Breast epithelium (tissue), 4 donors: ENCODE measurements around the gene RABGEF1. TPM values are rescaled to one million over a fixed set of nuclear protein-coding genes. Genes with fewer than 3 reads are reported as not detected.
"Not testable (repeated sequence)": the region's sequence is repeated elsewhere in the genome, so short reads cannot be mapped to it uniquely, and the experiment has no call there.

Source experiments
- DNase-seq, 2 donors: peaks; one replicate each; pipeline ENCODE4 v3.0.0-alpha.2; 2019; ENCODE audit warnings: low spot score in 2 of 2
- H3K27ac ChIP-seq, 2 donors: fragments of 200-600 bp; sonication (generic) in 1 of 2; one replicate each; pipeline ENCODE4 v1.5.1; 2016 to 2019; ENCODE audit warnings: mild to moderate bottlenecking in 1 of 2
- H3K27me3 ChIP-seq, 2 donors: fragments of 200-600 bp; sonication (generic) in 1 of 2; one replicate each; pipeline versions ENCODE4 v1.5.1 to v1.6.0; 2017 to 2019; ENCODE audit warnings: control low read depth in 1 of 2, mild to moderate bottlenecking in 1 of 2
- H3K36me3 ChIP-seq: fragments of 200-600 bp; one replicate; pipeline ENCODE4 v1.5.1; 2019
- H3K4me1 ChIP-seq, 2 donors: fragments of 200-600 bp; sonication (generic); one replicate each; pipeline ENCODE4 v1.5.1; 2016 to 2019; ENCODE audit warnings: control low read depth in 1 of 2
- H3K4me3 ChIP-seq, 3 donors: fragments of 200-600 bp; sonication (generic); 1 replicate in 2 of 3; 2 replicates in 1 of 3; pipeline ENCODE4 v1.5.1; 2016 to 2019; ENCODE audit warnings: mild to moderate bottlenecking in 3 of 3, moderate library complexity in 2 of 3
- H3K9me3 ChIP-seq, 2 donors: fragments of 200-600 bp; sonication (generic) in 1 of 2; one replicate each; pipeline ENCODE4 v1.5.1; 2016 to 2019; ENCODE audit warnings: control low read depth in 1 of 2
- CTCF ChIP-seq, 3 donors: fragments of 450-650 bp; IDR thresholded peaks; one replicate each; pipeline ENCODE4 v1.5.1; 2016 to 2017; ENCODE audit warnings: antibody characterized with exemption in 3 of 3, mild to moderate bottlenecking in 3 of 3, moderate library complexity in 3 of 3
- POLR2A ChIP-seq: fragments of 450-650 bp; IDR thresholded peaks from one replicate; pipeline ENCODE4 v1.6.1; 2016; ENCODE audit warnings: antibody characterized with exemption, mild to moderate bottlenecking, moderate library complexity
- POLR2AphosphoS5 ChIP-seq, 3 donors: sonication (generic); formaldehyde crosslinking; IDR thresholded peaks; one replicate each; pipeline ENCODE4 v1.6.1; 2017; ENCODE audit warnings: antibody characterized with exemption in 3 of 3
- intact Hi-C: fragments of 100-400 bp; cut with DNase I; formaldehyde crosslinking; loops from one replicate; pipeline ENCODE4 v1.15.1; 2023; ENCODE audit warnings: low total_unique reads
- total RNA-seq, 3 donors: library from RNA; depleted of rRNA; stranded (reverse); fragments of >200 nt; gene quantifications; one replicate each; pipeline ENCODE4 v1.1.0, GENCODE V29; 2016

Gene RABGEF1
- total RNA-seq, 3 donors from 2014 or later = 33.4 to 44.9 (median 34.9) TPM

- no peak overlapping the region for H3K4me3 ChIP-seq
- H3K27ac ChIP-seq = no peak overlapping the region
- intact Hi-C loops = no loop called here
- no peak for TF ChIP-seq CTCF (IDR thresholded peaks at IDR 0.05)
- TF ChIP-seq POLR2A = no peak
- no peak for TF ChIP-seq POLR2AphosphoS5 (IDR thresholded peaks at IDR 0.05)
- no peak for DNase-seq
- H3K4me1 ChIP-seq = no peaks in the 10 kb centered on the region
- no peaks in the 10 kb centered on the region for H3K36me3 ChIP-seq
- H3K9me3 ChIP-seq = no peaks in the 10 kb centered on the region
- no peaks in the 10 kb centered on the region for H3K27me3 ChIP-seq
Measured at GRCh38 chr7:66697449-66698438, 42.8 kb upstream of the RABGEF1 start.

- TF ChIP-seq POLR2AphosphoS5 (IDR thresholded peaks at IDR 0.05) (no peak), POLR2A (no peak), CTCF (IDR thresholded peaks at IDR 0.05) (no peak)
- no peak for DNase-seq
- Histone ChIP-seq H3K4me3 (no peak overlapping the region), H3K27ac (no peak overlapping the region), H3K36me3 (no peaks in the 10 kb centered on the region), H3K9me3 (no peaks in the 10 kb centered on the region), H3K4me1 (no peaks in the 10 kb centered on the region), H3K27me3 (no peaks in the 10 kb centered on the region)
- intact Hi-C loops = no loop called here
Measured at GRCh38 chr7:66698652-66699205, 41.8 kb upstream of the RABGEF1 start.

GRCh38 chr7:66699998-66700397 is 40.5 kb upstream of the RABGEF1 start:
- H3K9me3 ChIP-seq = no peaks in the 10 kb centered on the region
- no peaks in the 10 kb centered on the region for H3K27me3 ChIP-seq
- intact Hi-C loops = no loop called here
- no peaks in the 10 kb centered on the region for H3K4me1 ChIP-seq
- H3K27ac ChIP-seq = peak overlapping the region in 1 of 2 donors; percentile 43
- no peaks in the 10 kb centered on the region for H3K36me3 ChIP-seq
- no peak for DNase-seq
- H3K4me3 ChIP-seq = no peak overlapping the region
- TF ChIP-seq POLR2A (no peak), CTCF (IDR thresholded peaks at IDR 0.05) (no peak), POLR2AphosphoS5 (IDR thresholded peaks at IDR 0.05) (no peak)

GRCh38 chr7:66700633-66701131 is 39.9 kb upstream of the RABGEF1 start:
- Histone ChIP-seq H3K36me3 (no peaks in the 10 kb centered on the region), H3K9me3 (no peaks in the 10 kb centered on the region), H3K4me1 (no peaks in the 10 kb centered on the region), H3K27ac (no peak overlapping the region), H3K27me3 (no peaks in the 10 kb centered on the region), H3K4me3 (no peak overlapping the region)
- no peak for DNase-seq
- TF ChIP-seq POLR2A (no peak), POLR2AphosphoS5 (IDR thresholded peaks at IDR 0.05) (no peak), CTCF (IDR thresholded peaks at IDR 0.05) (no peak)
- intact Hi-C loops = no loop called here

DNA sequence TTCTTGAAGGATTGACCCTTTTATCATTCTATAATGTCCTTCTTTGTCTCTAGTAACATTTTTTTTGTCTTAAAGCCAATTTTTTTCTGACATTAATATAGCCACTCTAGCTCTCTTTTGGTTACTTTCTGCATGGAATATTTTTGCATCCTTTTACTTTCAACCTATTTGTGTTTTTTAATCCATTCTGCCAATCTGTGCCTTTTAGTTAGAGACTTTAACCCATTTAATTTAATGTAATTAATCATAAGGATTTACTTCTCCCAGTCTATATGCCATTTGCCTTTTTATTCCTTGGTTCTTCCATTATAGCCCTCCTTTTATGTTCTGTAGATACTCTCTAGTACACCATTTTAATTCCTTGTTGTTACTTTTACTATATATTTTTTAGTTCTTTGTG is 32.7 kb upstream of the RABGEF1 start:
- Histone ChIP-seq H3K27me3 (no peaks in the 10 kb centered on the region), H3K27ac (no peak overlapping the region), H3K4me3 (no peak overlapping the region), H3K4me1 (no peaks in the 10 kb centered on the region), H3K9me3 (no peaks in the 10 kb centered on the region), H3K36me3 (no peaks in the 10 kb centered on the region)
- no peak for DNase-seq
- TF ChIP-seq CTCF (IDR thresholded peaks at IDR 0.05) = no peak
- TF ChIP-seq POLR2A = no peak
- TF ChIP-seq POLR2AphosphoS5 (IDR thresholded peaks at IDR 0.05) = no peak
- intact Hi-C loops = no loop called here

- H3K4me1 ChIP-seq, H3K27ac ChIP-seq, H3K4me3 ChIP-seq, intact Hi-C loops, DNase-seq, H3K36me3 ChIP-seq, H3K27me3 ChIP-seq, H3K9me3 ChIP-seq: not testable (repeated sequence)
Measured at GRCh38 chr7:66710752-66711151, 29.8 kb upstream of the RABGEF1 start.
